SU-DHL-6 (cell line): ENCODE data around the gene PRDM15.

Source experiments
- H2AFZ ChIP-seq: fragments of 200-600 bp; sonication (generic); 2 replicates; pipeline ENCODE4 v1.6.1; 2014; ENCODE audit warnings: low read depth, mild to moderate bottlenecking, moderate library complexity, mixed read lengths, antibody characterized with exemption, low read length; ENCODE audit not compliant: severe bottlenecking
- H3F3A ChIP-seq: fragments of 200-600 bp; shearing (Covaris generic); 2 replicates; pipeline ENCODE4 v1.6.0; 2016; ENCODE audit warnings: antibody characterized with exemption, mild to moderate bottlenecking; ENCODE audit not compliant: insufficient read depth
- H3K27ac ChIP-seq: fragments of 200-600 bp; sonication (generic); 2 replicates; pipeline ENCODE4 v1.5.1; 2016; ENCODE audit warnings: low read depth, mild to moderate bottlenecking, low read length, moderate library complexity, mixed read lengths
- H3K27me3 ChIP-seq: fragments of 200-600 bp; sonication (generic), shearing (Covaris generic); 2 replicates; pipeline ENCODE4 v1.6.0; 2014; ENCODE audit warnings: mild to moderate bottlenecking, low read length
- H3K36me3 ChIP-seq: fragments of 200-600 bp; sonication (generic); 2 replicates; pipeline ENCODE4 v1.6.1; 2014; ENCODE audit warnings: mild to moderate bottlenecking, low read length, mixed read lengths
- H3K4me2 ChIP-seq: fragments of 300-600, 200-600 bp; shearing (Covaris generic), sonication (generic); 2 replicates; pipeline ENCODE4 v1.6.0; 2014; ENCODE audit warnings: low read length, low read depth, mild to moderate bottlenecking; ENCODE audit not compliant: poor library complexity, severe bottlenecking
- H3K4me3 ChIP-seq: fragments of 200-600 bp; sonication (generic); 2 replicates; pipeline ENCODE4 v1.5.1; 2014; ENCODE audit warnings: antibody characterized with exemption, low read length, mild to moderate bottlenecking, mixed read lengths; ENCODE audit not compliant: insufficient read depth, poor library complexity, severe bottlenecking
- H3K79me2 ChIP-seq: fragments of 200-600 bp; sonication (generic); 2 replicates; pipeline ENCODE4 v1.6.1; 2014; ENCODE audit warnings: mild to moderate bottlenecking, low read length, moderate library complexity; ENCODE audit not compliant: insufficient read depth
- H3K9ac ChIP-seq: fragments of 200-600 bp; sonication (generic); 2 replicates; pipeline ENCODE4 v1.7.0; 2014; ENCODE audit warnings: mild to moderate bottlenecking, low read length
- H3K9me2 ChIP-seq: fragments of 200-600 bp; sonication (generic); replicated peaks from 2 replicates; pipeline ENCODE4 v1.6.1; 2014; ENCODE audit warnings: low read length; ENCODE audit not compliant: insufficient read depth
- H3K9me3 ChIP-seq: fragments of 200-600 bp; sonication (generic); 2 replicates; pipeline ENCODE4 v1.6.1; 2014; ENCODE audit warnings: low read length, mixed read lengths; ENCODE audit not compliant: insufficient read depth
- H4K20me1 ChIP-seq: fragments of 200-600 bp; sonication (generic); 2 replicates; pipeline ENCODE4 v1.6.1; 2014; ENCODE audit warnings: low read depth, mild to moderate bottlenecking, antibody characterized with exemption, low read length, moderate library complexity, mixed read lengths
- CTCF ChIP-seq: fragments of 200-600 bp; sonication (generic); IDR thresholded peaks from one replicate; pipeline ENCODE4 v1.5.1; 2017; ENCODE audit warnings: antibody characterized with exemption, mild to moderate bottlenecking, low read length, moderate library complexity; ENCODE audit not compliant: insufficient read depth, poor library complexity, severe bottlenecking
- EZH2phosphoT487 ChIP-seq: fragments of 200-600 bp; sonication (generic), shearing (Covaris generic); conservative IDR thresholded peaks from 2 replicates; pipeline ENCODE4 v1.6.1; 2018; ENCODE audit warnings: mild to moderate bottlenecking, antibody characterized with exemption, low read length, moderate library complexity, mixed read lengths

The PRDM15 gene

GRCh38 chr21:41897047-41897669 lies 18.0 kb upstream of the PRDM15 start:
- H3K27me3 ChIP-seq = no peaks in the 10 kb centered on the region
- H3K36me3 ChIP-seq = no peaks in the 10 kb centered on the region
- no peaks in the 10 kb centered on the region for H3K79me2 ChIP-seq
- no peak overlapping the region for H3K27ac ChIP-seq
- H3K9ac ChIP-seq = no peak overlapping the region
- H3K4me2 ChIP-seq = no peak overlapping the region
- H3F3A ChIP-seq = no peaks in the 10 kb centered on the region
- no peak overlapping the region for H2AFZ ChIP-seq
- no peak overlapping the region for H3K4me3 ChIP-seq
- no peaks in the 10 kb centered on the region for H3K9me3 ChIP-seq
- H4K20me1 ChIP-seq = no peaks in the 10 kb centered on the region
- TF ChIP-seq EZH2phosphoT487 = no peak
- TF ChIP-seq CTCF = no peak
- H3K9me2 ChIP-seq = no peaks in the 10 kb centered on the region

DNA sequence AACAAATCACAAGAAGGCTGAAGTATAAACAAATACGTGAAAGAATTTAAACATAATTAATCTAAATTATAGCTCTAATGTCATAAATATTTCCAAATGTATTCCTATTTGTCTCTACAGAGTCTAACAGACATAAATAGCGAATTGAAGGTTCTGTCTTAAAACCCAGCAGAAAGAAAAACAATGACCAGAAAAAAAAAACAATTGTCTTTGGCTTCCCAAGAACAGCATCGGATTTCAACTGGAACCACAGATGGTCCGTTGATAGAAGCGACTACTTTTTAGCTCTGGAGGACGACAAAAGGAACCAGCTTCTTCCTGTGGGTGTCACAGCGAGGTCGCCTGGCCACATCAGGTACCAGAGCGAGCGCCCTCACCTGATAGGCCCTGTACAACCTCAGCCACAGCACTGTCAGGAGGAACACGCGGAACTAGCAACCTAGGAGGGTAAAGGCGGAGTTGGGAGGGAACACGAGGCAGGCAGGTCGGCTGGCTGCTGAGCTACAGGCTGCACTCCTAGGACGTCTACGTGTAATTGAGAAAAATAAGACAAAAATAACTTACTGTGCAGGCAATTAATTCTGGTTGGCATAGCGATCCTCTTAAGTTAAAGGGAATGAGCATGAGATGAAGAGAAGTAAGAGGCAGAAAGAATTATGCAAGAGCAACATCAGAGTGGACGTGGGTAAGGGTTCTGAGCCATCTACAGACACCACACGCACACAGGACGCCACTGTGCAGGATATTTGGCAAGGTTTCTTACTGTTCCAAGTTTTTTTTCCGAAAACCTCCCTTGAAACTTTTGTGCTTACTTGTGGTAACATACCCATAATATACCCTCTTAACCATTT lies 16.7 kb upstream of the PRDM15 start:
- Histone ChIP-seq H3K4me2 (peak overlapping the region; percentile 28), H3K79me2 (no peaks in the 10 kb centered on the region), H3K9me3 (no peaks in the 10 kb centered on the region), H3K9ac (peak overlapping the region; percentile 20), H4K20me1 (no peaks in the 10 kb centered on the region), H3K36me3 (no peaks in the 10 kb centered on the region), H3K27me3 (no peaks in the 10 kb centered on the region), H3F3A (no peaks in the 10 kb centered on the region), H3K9me2 (no peaks in the 10 kb centered on the region), H2AFZ (peak overlapping the region; percentile 45), H3K27ac (no peak overlapping the region), H3K4me3 (no peak overlapping the region)
- peak; percentile 59 for TF ChIP-seq CTCF
- TF ChIP-seq EZH2phosphoT487 = no peak

- no peaks in the 10 kb centered on the region for H3F3A ChIP-seq
- no peak overlapping the region for H3K9ac ChIP-seq
- no peak overlapping the region for H3K4me2 ChIP-seq
- no peaks in the 10 kb centered on the region for H3K79me2 ChIP-seq
- no peaks in the 10 kb centered on the region for H4K20me1 ChIP-seq
- no peaks in the 10 kb centered on the region for H3K9me3 ChIP-seq
- H2AFZ ChIP-seq = no peak overlapping the region
- H3K27ac ChIP-seq = no peak overlapping the region
- H3K9me2 ChIP-seq = no peaks in the 10 kb centered on the region
- H3K36me3 ChIP-seq = no peaks in the 10 kb centered on the region
- H3K27me3 ChIP-seq = no peaks in the 10 kb centered on the region
- TF ChIP-seq CTCF (no peak), EZH2phosphoT487 (no peak)
- no peak overlapping the region for H3K4me3 ChIP-seq
Measured at GRCh38 chr21:41894922-41895557, 15.9 kb upstream of the PRDM15 start.
